Measurements from ENCODE around the gene RSRC1.

The RSRC1 gene

DNA sequence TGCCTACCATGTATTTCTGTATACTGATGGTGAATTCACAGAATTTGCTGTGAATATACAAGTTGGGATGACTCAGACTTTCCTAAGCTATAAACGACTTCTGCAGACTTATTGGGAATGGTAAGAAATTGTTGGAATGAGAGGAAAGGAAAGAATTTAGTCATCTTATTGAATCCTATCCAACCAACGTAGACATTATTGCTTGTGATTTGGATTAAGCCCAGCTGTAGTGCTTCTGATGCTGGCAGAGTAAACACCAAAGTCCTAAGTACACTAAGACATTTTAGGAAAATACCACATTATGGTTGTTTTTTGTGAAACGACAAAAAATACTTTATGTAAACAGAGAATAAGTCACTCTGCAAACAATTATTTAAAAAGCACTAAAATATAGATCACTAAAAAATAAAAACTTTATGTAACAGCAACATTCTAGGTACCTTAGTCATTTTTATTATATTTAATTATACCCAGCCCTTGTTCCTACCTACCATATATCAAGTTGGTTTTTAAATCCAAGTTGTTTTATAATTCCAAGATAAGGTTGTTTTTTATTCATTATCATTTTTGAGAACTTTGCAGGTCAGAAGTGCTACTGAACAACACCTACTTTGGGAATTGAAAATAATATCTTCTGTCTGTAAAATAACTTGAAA, 361.9 kb downstream of the RSRC1 start:
- no peak overlapping the region for H3K18ac ChIP-seq (ENCODE audit: low read depth in 1 of 2, low read length in 2 of 2)
- no peak overlapping the region for H2BK15ac ChIP-seq (ENCODE audit: low read depth, poor library complexity, severe bottlenecking)
- H4K91ac ChIP-seq (ENCODE audit: low read length), result no peak overlapping the region
- H4K8ac ChIP-seq (ENCODE audit: low read length), result no peak overlapping the region
- H2BK120ac ChIP-seq (ENCODE audit: low read depth, low read length), result no peak overlapping the region
- no peak overlapping the region for H3K23ac ChIP-seq (ENCODE audit: low read length in 2 of 2)
- no peaks in the 10 kb centered on the region for H3K4me1 ChIP-seq (ENCODE audit: control insufficient read depth, insufficient read depth, low read depth, low read length)
- WGBS, result 0% methylated on average over 1 of the region's 3 CpGs
- no peak overlapping the region for H2AK5ac ChIP-seq (ENCODE audit: low read length, severe bottlenecking)
- peak overlapping the region; percentile 72 for H3K9ac ChIP-seq (ENCODE audit: low read length)
- H3K4ac ChIP-seq (ENCODE audit: low read depth in 1 of 2, low read length in 2 of 2), result no peak overlapping the region
- H2BK12ac ChIP-seq (ENCODE audit: low read length in 2 of 2), result no peak overlapping the region
- no peaks in the 10 kb centered on the region for H3K36me3 ChIP-seq (ENCODE audit: control insufficient read depth in 1 of 2, insufficient read depth in 2 of 2, low read depth in 1 of 2, low read length in 2 of 2)
- no peak overlapping the region for H3K14ac ChIP-seq (ENCODE audit: low read length in 2 of 2)
- H2BK5ac ChIP-seq (ENCODE audit: low read depth, low read length, poor library complexity, severe bottlenecking), result no peak overlapping the region
- no peak overlapping the region for H2AFZ ChIP-seq (ENCODE audit: low read depth, low read length)
- peak; percentile 87 for DNase-seq
- no peak overlapping the region for H3K27ac ChIP-seq (ENCODE audit: low read length, poor library complexity, severe bottlenecking)
- no peaks in the 10 kb centered on the region for H3K79me1 ChIP-seq (replicated peaks; ENCODE audit: low read length, poor library complexity, severe bottlenecking)
- H3K9me3 ChIP-seq (ENCODE audit: control insufficient read depth, low read length), result no peaks in the 10 kb centered on the region
- H3K4me2 ChIP-seq (ENCODE audit: low read length, poor library complexity, severe bottlenecking), result no peak overlapping the region
- H3K4me3 ChIP-seq (ENCODE audit: insufficient read depth in 1 of 2, low read depth in 1 of 2, low read length in 2 of 2), result no peak overlapping the region
- no peaks in the 10 kb centered on the region for H3K27me3 ChIP-seq (ENCODE audit: control insufficient read depth in 1 of 2, insufficient read depth in 1 of 2, low read length in 2 of 2)

DNA sequence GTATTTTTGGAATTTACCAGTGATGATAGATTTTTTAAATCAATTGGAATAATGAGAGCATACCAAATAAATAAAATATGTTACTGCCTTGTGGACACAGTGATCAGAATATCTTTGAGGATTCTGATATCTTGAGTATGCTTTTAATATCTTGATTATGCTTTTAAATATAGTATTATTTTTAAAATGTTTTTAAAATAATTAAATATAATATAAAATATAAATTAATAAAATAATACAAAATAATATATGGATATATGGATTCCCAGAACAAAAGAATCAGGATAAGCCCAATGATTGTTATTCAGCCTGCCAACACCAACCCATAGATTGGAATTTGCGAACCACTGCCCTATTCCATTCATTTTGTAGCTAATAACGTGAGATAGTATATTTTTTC, 369.2 kb downstream of the RSRC1 start:
- H2BK5ac ChIP-seq (ENCODE audit: low read depth, low read length, poor library complexity, severe bottlenecking), result no peak overlapping the region
- H3K4me2 ChIP-seq (ENCODE audit: low read length, poor library complexity, severe bottlenecking), result no peak overlapping the region
- no peak overlapping the region for H3K18ac ChIP-seq (ENCODE audit: low read depth in 1 of 2, low read length in 2 of 2)
- H3K4me3 ChIP-seq (ENCODE audit: insufficient read depth in 1 of 2, low read depth in 1 of 2, low read length in 2 of 2), result no peak overlapping the region
- H3K9ac ChIP-seq (ENCODE audit: low read length), result no peak overlapping the region
- no peak overlapping the region for H3K23ac ChIP-seq (ENCODE audit: low read length in 2 of 2)
- no peak overlapping the region for H3K4ac ChIP-seq (ENCODE audit: low read depth in 1 of 2, low read length in 2 of 2)
- H4K8ac ChIP-seq (ENCODE audit: low read length), result no peak overlapping the region
- H2BK15ac ChIP-seq (ENCODE audit: low read depth, poor library complexity, severe bottlenecking), result no peak overlapping the region
- H2AK5ac ChIP-seq (ENCODE audit: low read length, severe bottlenecking), result no peak overlapping the region
- WGBS, result 100% methylated on average over 1 of the region's 2 CpGs
- H3K9me3 ChIP-seq (ENCODE audit: control insufficient read depth, low read length), result no peaks in the 10 kb centered on the region
- H3K27me3 ChIP-seq (ENCODE audit: control insufficient read depth in 1 of 2, insufficient read depth in 1 of 2, low read length in 2 of 2), result no peaks in the 10 kb centered on the region
- no peaks in the 10 kb centered on the region for H3K4me1 ChIP-seq (ENCODE audit: control insufficient read depth, insufficient read depth, low read depth, low read length)
- H2BK12ac ChIP-seq (ENCODE audit: low read length in 2 of 2), result no peak overlapping the region
- DNase-seq, result no peak
- no peak overlapping the region for H3K14ac ChIP-seq (ENCODE audit: low read length in 2 of 2)
- H3K27ac ChIP-seq (ENCODE audit: low read length, poor library complexity, severe bottlenecking), result no peak overlapping the region
- H2BK120ac ChIP-seq (ENCODE audit: low read depth, low read length), result no peak overlapping the region
- H2AFZ ChIP-seq (ENCODE audit: low read depth, low read length), result no peak overlapping the region
- no peaks in the 10 kb centered on the region for H3K79me1 ChIP-seq (replicated peaks; ENCODE audit: low read length, poor library complexity, severe bottlenecking)
- no peaks in the 10 kb centered on the region for H3K36me3 ChIP-seq (ENCODE audit: control insufficient read depth in 1 of 2, insufficient read depth in 2 of 2, low read depth in 1 of 2, low read length in 2 of 2)
- no peak overlapping the region for H4K91ac ChIP-seq (ENCODE audit: low read length)

DNA sequence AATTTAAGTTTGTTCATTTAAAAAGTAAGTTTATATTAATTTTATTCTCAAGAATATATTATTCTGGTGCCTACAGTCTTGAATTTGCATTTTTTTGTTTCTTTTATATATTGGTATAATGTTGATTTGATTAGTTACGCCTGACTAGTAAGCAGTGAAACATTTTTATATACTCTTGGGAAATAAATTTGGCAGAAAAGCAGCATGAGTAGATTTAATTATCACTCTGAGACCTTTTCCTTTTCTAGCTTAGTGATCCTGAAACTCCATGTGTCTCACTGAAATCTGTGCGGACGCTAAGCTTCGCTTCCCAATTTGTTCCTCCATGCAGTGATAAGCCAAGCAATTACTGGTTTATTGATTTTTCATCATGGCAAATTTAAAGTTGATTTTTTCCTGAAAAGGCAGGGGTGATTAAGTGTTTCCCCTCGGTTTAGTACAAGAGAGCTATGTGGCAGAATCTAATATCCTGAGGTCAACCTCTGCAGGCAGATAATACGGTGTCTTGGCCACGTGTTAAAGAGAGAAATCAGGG, 373.9 kb downstream of the RSRC1 start:
- H2BK12ac ChIP-seq (ENCODE audit: low read length in 2 of 2), result no peak overlapping the region
- no peak overlapping the region for H3K9ac ChIP-seq (ENCODE audit: low read length)
- H2AFZ ChIP-seq (ENCODE audit: low read depth, low read length), result no peak overlapping the region
- WGBS, result 98% methylated on average over 7 of the region's 7 CpGs
- H4K91ac ChIP-seq (ENCODE audit: low read length), result no peak overlapping the region
- no peak overlapping the region for H2BK5ac ChIP-seq (ENCODE audit: low read depth, low read length, poor library complexity, severe bottlenecking)
- no peak overlapping the region for H3K14ac ChIP-seq (ENCODE audit: low read length in 2 of 2)
- no peaks in the 10 kb centered on the region for H3K4me1 ChIP-seq (ENCODE audit: control insufficient read depth, insufficient read depth, low read depth, low read length)
- H2BK120ac ChIP-seq (ENCODE audit: low read depth, low read length), result no peak overlapping the region
- H3K79me1 ChIP-seq (replicated peaks; ENCODE audit: low read length, poor library complexity, severe bottlenecking), result no peaks in the 10 kb centered on the region
- H3K18ac ChIP-seq (ENCODE audit: low read depth in 1 of 2, low read length in 2 of 2), result no peak overlapping the region
- no peak overlapping the region for H3K27ac ChIP-seq (ENCODE audit: low read length, poor library complexity, severe bottlenecking)
- no peaks in the 10 kb centered on the region for H3K36me3 ChIP-seq (ENCODE audit: control insufficient read depth in 1 of 2, insufficient read depth in 2 of 2, low read depth in 1 of 2, low read length in 2 of 2)
- H2AK5ac ChIP-seq (ENCODE audit: low read length, severe bottlenecking), result no peak overlapping the region
- no peaks in the 10 kb centered on the region for H3K27me3 ChIP-seq (ENCODE audit: control insufficient read depth in 1 of 2, insufficient read depth in 1 of 2, low read length in 2 of 2)
- H3K4me3 ChIP-seq (ENCODE audit: insufficient read depth in 1 of 2, low read depth in 1 of 2, low read length in 2 of 2), result no peak overlapping the region
- no peak overlapping the region for H3K23ac ChIP-seq (ENCODE audit: low read length in 2 of 2)
- H2BK15ac ChIP-seq (ENCODE audit: low read depth, poor library complexity, severe bottlenecking), result no peak overlapping the region
- H3K4me2 ChIP-seq (ENCODE audit: low read length, poor library complexity, severe bottlenecking), result no peak overlapping the region
- DNase-seq, result no peak
- H3K4ac ChIP-seq (ENCODE audit: low read depth in 1 of 2, low read length in 2 of 2), result no peak overlapping the region
- H3K9me3 ChIP-seq (ENCODE audit: control insufficient read depth, low read length), result no peaks in the 10 kb centered on the region
- H4K8ac ChIP-seq (ENCODE audit: low read length), result no peak overlapping the region

DNA sequence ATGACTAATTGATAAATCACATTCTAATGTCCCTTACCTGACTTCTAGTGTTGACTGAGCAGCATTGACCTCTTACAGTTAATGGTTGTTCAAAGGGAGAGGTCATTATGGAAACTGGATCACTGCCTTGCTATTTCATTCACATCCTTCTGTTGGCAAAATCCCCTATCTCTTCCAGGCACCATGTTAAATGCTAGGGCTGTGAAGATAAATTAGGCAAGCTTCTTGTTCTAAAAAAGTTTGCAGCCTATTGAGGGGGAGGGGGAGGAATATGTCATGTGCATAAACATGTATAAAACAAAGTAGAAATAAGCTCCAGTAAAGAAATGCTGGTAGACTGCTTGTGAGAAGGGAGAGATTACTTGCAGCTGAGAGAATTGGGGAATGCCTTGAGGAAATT, 376.3 kb downstream of the RSRC1 start:
- DNase-seq, result no peak
- Histone ChIP-seq H3K4ac (ENCODE audit: low read depth in 1 of 2, low read length in 2 of 2) (no peak overlapping the region), H2BK120ac (ENCODE audit: low read depth, low read length) (no peak overlapping the region), H3K27me3 (ENCODE audit: control insufficient read depth in 1 of 2, insufficient read depth in 1 of 2, low read length in 2 of 2) (no peaks in the 10 kb centered on the region), H3K4me2 (ENCODE audit: low read length, poor library complexity, severe bottlenecking) (no peak overlapping the region), H2AFZ (ENCODE audit: low read depth, low read length) (no peak overlapping the region), H3K14ac (ENCODE audit: low read length in 2 of 2) (no peak overlapping the region), H3K4me3 (ENCODE audit: insufficient read depth in 1 of 2, low read depth in 1 of 2, low read length in 2 of 2) (no peak overlapping the region), H3K36me3 (ENCODE audit: control insufficient read depth in 1 of 2, insufficient read depth in 2 of 2, low read depth in 1 of 2, low read length in 2 of 2) (no peaks in the 10 kb centered on the region), H4K8ac (ENCODE audit: low read length) (no peak overlapping the region), H4K91ac (ENCODE audit: low read length) (no peak overlapping the region), H3K9me3 (ENCODE audit: control insufficient read depth, low read length) (no peaks in the 10 kb centered on the region), H3K79me1 (replicated peaks; ENCODE audit: low read length, poor library complexity, severe bottlenecking) (no peaks in the 10 kb centered on the region), H3K27ac (ENCODE audit: low read length, poor library complexity, severe bottlenecking) (no peak overlapping the region), H3K4me1 (ENCODE audit: control insufficient read depth, insufficient read depth, low read depth, low read length) (no peaks in the 10 kb centered on the region), H3K9ac (ENCODE audit: low read length) (no peak overlapping the region), H2BK12ac (ENCODE audit: low read length in 2 of 2) (no peak overlapping the region), H2BK15ac (ENCODE audit: low read depth, poor library complexity, severe bottlenecking) (no peak overlapping the region), H3K23ac (ENCODE audit: low read length in 2 of 2) (no peak overlapping the region), H2AK5ac (ENCODE audit: low read length, severe bottlenecking) (no peak overlapping the region), H3K18ac (ENCODE audit: low read depth in 1 of 2, low read length in 2 of 2) (no peak overlapping the region), H2BK5ac (ENCODE audit: low read depth, low read length, poor library complexity, severe bottlenecking) (no peak overlapping the region)

Data from mesenchymal stem cell (in vitro differentiated cells and primary cell).